HL-60 (cell line): ENCODE data around the gene CATSPERE.

Source experiments
- POLR2AphosphoS5 ChIP-seq: IDR thresholded peaks from 2 replicates; pipeline ENCODE4 v1.6.1; 2012; ENCODE audit warnings: low read depth
- TF ChIP-seq, protein P1 (sequence below): IDR thresholded peaks from one replicate; pipeline ENCODE4 v1.5.1; 2011; ENCODE audit warnings: low read length, control low read depth, inconsistent platforms; ENCODE audit not compliant: insufficient read depth
- TF ChIP-seq, protein P2 (sequence below): IDR thresholded peaks from 2 replicates; pipeline ENCODE4 v1.6.1; 2012; ENCODE audit warnings: low read depth; ENCODE audit not compliant: insufficient replicate concordance

DNA sequence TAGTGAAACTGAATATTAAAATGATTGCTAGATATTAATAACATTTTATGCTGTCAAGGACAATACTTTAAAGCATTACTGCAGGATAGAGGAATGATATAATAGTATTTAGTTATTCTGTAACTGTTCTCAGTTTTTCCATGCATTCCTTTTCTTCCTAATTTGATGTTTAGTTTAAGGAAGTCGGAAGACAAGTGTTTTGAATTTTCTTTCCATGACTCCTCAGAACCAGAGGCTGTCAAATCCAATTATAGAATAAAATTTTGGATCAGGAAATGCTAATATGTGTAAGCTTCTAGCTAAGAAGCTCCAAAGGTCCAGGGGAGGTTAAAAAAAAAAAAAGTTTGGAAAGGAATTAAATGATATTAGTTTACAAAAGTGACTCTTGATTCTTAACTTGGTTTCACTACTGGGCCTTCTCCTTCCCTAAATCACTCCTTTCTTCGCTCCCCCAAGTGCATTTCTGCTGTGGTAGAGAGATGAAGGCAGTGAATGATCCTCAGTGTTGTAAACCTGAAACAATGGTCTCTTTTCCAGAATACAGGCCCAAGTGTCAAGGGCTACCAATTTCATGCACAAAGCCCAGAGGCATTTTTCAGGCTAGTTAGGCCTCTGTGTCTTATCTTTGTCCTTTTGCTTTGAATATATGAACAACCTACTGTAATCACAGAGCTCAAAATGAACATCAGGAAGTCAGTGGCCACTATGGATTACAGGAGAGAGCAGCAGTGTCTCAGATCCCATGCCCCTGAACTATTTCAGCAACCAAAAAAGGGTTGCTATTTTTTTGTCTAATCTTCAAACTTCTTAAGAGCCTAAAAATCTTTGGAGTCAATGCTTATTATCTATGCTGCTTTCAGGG, 15.5 kb upstream of the CATSPERE start:
- TF ChIP-seq, protein P1, sequence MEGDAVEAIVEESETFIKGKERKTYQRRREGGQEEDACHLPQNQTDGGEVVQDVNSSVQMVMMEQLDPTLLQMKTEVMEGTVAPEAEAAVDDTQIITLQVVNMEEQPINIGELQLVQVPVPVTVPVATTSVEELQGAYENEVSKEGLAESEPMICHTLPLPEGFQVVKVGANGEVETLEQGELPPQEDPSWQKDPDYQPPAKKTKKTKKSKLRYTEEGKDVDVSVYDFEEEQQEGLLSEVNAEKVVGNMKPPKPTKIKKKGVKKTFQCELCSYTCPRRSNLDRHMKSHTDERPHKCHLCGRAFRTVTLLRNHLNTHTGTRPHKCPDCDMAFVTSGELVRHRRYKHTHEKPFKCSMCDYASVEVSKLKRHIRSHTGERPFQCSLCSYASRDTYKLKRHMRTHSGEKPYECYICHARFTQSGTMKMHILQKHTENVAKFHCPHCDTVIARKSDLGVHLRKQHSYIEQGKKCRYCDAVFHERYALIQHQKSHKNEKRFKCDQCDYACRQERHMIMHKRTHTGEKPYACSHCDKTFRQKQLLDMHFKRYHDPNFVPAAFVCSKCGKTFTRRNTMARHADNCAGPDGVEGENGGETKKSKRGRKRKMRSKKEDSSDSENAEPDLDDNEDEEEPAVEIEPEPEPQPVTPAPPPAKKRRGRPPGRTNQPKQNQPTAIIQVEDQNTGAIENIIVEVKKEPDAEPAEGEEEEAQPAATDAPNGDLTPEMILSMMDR, result no peak
- no peak for TF ChIP-seq POLR2AphosphoS5
- TF ChIP-seq, protein P2, sequence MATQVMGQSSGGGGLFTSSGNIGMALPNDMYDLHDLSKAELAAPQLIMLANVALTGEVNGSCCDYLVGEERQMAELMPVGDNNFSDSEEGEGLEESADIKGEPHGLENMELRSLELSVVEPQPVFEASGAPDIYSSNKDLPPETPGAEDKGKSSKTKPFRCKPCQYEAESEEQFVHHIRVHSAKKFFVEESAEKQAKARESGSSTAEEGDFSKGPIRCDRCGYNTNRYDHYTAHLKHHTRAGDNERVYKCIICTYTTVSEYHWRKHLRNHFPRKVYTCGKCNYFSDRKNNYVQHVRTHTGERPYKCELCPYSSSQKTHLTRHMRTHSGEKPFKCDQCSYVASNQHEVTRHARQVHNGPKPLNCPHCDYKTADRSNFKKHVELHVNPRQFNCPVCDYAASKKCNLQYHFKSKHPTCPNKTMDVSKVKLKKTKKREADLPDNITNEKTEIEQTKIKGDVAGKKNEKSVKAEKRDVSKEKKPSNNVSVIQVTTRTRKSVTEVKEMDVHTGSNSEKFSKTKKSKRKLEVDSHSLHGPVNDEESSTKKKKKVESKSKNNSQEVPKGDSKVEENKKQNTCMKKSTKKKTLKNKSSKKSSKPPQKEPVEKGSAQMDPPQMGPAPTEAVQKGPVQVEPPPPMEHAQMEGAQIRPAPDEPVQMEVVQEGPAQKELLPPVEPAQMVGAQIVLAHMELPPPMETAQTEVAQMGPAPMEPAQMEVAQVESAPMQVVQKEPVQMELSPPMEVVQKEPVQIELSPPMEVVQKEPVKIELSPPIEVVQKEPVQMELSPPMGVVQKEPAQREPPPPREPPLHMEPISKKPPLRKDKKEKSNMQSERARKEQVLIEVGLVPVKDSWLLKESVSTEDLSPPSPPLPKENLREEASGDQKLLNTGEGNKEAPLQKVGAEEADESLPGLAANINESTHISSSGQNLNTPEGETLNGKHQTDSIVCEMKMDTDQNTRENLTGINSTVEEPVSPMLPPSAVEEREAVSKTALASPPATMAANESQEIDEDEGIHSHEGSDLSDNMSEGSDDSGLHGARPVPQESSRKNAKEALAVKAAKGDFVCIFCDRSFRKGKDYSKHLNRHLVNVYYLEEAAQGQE, result no peak
